ENCODE measurements around the gene RPL38. TPM values are rescaled to one million over a fixed set of nuclear protein-coding genes. Genes with fewer than 3 reads are reported as not detected.

The RPL38 gene
- total RNA-seq, 1 donor from 2014 or later: 393 TPM

- H3K36me3 Mint-ChIP-seq: peaks cover 13% of the 10 kb centered on the region
- peaks cover 18% of the 10 kb centered on the region for H3K4me1 Mint-ChIP-seq
- Histone ChIP-seq H3K9me3 (ENCODE audit: low read depth) (no peaks in the 10 kb centered on the region), H3K4me3 (no peak overlapping the region), H3F3A (ENCODE audit: low read depth) (peaks cover 2% of the 10 kb centered on the region), H3K27me3 (no peaks in the 10 kb centered on the region), H3K27ac (no peak overlapping the region), H2AFZ (replicated peaks) (no peak overlapping the region), H3K36me3 (no peaks in the 10 kb centered on the region), H3K9ac (no peak overlapping the region), H3K4me2 (no peak overlapping the region), H3K79me2 (ENCODE audit: low read depth) (no peaks in the 10 kb centered on the region), H3K4me1 (peaks cover 9% of the 10 kb centered on the region), H4K20me1 (ENCODE audit: low read depth) (no peaks in the 10 kb centered on the region)
- peak overlapping the region; percentile 40 for H3K27ac Mint-ChIP-seq
- peaks cover 10% of the 10 kb centered on the region for H3K27me3 Mint-ChIP-seq (ENCODE audit: insufficient read depth, low read depth)
- peaks cover 3% of the 10 kb centered on the region for H3K9me3 Mint-ChIP-seq
- DNase-seq (ENCODE audit: low spot score): no peak
- H3K4me3 Mint-ChIP-seq: no peak overlapping the region
- no peak for TF ChIP-seq EZH2 (IDR thresholded peaks at IDR 0.05)
- no peak for TF ChIP-seq EZH2phosphoT487 (IDR thresholded peaks at IDR 0.05)
- TF ChIP-seq CTCF (IDR thresholded peaks at IDR 0.05): no peak
Observed at GRCh38 chr17:74251569-74251968, 48.1 kb downstream of the RPL38 start.

- H2AFZ ChIP-seq (replicated peaks): no peak overlapping the region
- Mint-ChIP-seq H3K4me1 (peaks cover 14% of the 10 kb centered on the region), H3K36me3 (peaks cover 10% of the 10 kb centered on the region), H3K4me3 (no peak overlapping the region), H3K9me3 (peaks cover under 1% of the 10 kb centered on the region), H3K27me3 (ENCODE audit: insufficient read depth, low read depth) (peaks cover 11% of the 10 kb centered on the region), H3K27ac (no peak overlapping the region)
- no peaks in the 10 kb centered on the region for H3K9me3 ChIP-seq (ENCODE audit: low read depth)
- H3K4me2 ChIP-seq: no peak overlapping the region
- no peak overlapping the region for H3K4me3 ChIP-seq
- no peaks in the 10 kb centered on the region for H3K79me2 ChIP-seq (ENCODE audit: low read depth)
- no peak overlapping the region for H3K27ac ChIP-seq
- DNase-seq (ENCODE audit: low spot score): no peak
- H3K4me1 ChIP-seq: peaks cover 9% of the 10 kb centered on the region
- H3F3A ChIP-seq (ENCODE audit: low read depth): no peaks in the 10 kb centered on the region
- H3K36me3 ChIP-seq: no peaks in the 10 kb centered on the region
- TF ChIP-seq EZH2 (IDR thresholded peaks at IDR 0.05): no peak
- TF ChIP-seq EZH2phosphoT487 (IDR thresholded peaks at IDR 0.05): no peak
- no peak for TF ChIP-seq CTCF (IDR thresholded peaks at IDR 0.05)
- no peaks in the 10 kb centered on the region for H4K20me1 ChIP-seq (ENCODE audit: low read depth)
- H3K9ac ChIP-seq: no peak overlapping the region
- H3K27me3 ChIP-seq: no peaks in the 10 kb centered on the region
Observed at GRCh38 chr17:74252211-74252610, 48.7 kb downstream of the RPL38 start.

GRCh38 chr17:74253036-74253435 is 49.6 kb downstream of the RPL38 start:
- no peak overlapping the region for H3K9ac ChIP-seq
- Mint-ChIP-seq H3K4me1 (peaks cover 14% of the 10 kb centered on the region), H3K9me3 (no peaks in the 10 kb centered on the region), H3K4me3 (no peak overlapping the region), H3K27me3 (ENCODE audit: insufficient read depth, low read depth) (peaks cover 11% of the 10 kb centered on the region), H3K27ac (no peak overlapping the region), H3K36me3 (peaks cover 8% of the 10 kb centered on the region)
- no peak overlapping the region for H3K4me3 ChIP-seq
- peaks cover 9% of the 10 kb centered on the region for H3K4me1 ChIP-seq
- no peaks in the 10 kb centered on the region for H3K27me3 ChIP-seq
- no peaks in the 10 kb centered on the region for H3K9me3 ChIP-seq (ENCODE audit: low read depth)
- H4K20me1 ChIP-seq (ENCODE audit: low read depth): no peaks in the 10 kb centered on the region
- no peak overlapping the region for H2AFZ ChIP-seq (replicated peaks)
- no peaks in the 10 kb centered on the region for H3K79me2 ChIP-seq (ENCODE audit: low read depth)
- no peak overlapping the region for H3K4me2 ChIP-seq
- TF ChIP-seq CTCF (IDR thresholded peaks at IDR 0.05): no peak
- no peak for TF ChIP-seq EZH2phosphoT487 (IDR thresholded peaks at IDR 0.05)
- TF ChIP-seq EZH2 (IDR thresholded peaks at IDR 0.05): no peak
- no peak overlapping the region for H3K27ac ChIP-seq
- H3F3A ChIP-seq (ENCODE audit: low read depth): no peaks in the 10 kb centered on the region
- H3K36me3 ChIP-seq: no peaks in the 10 kb centered on the region
- no peak for DNase-seq (ENCODE audit: low spot score)
